Measurements from ENCODE around the gene BCAS3. TPM values are rescaled to one million over a fixed set of nuclear protein-coding genes. Genes with fewer than 3 reads are reported as not detected.
"Not testable (repeated sequence)": the region's sequence is repeated elsewhere in the genome, so short reads cannot be mapped to it uniquely, and the experiment has no call there.

BCAS3 gene
- total RNA-seq, 2 donors from 2014 or later, result 12.0 to 15.6 TPM

GRCh38 chr17:60661489-60661888, 16.2 kb upstream of the BCAS3 start:
- DNase-seq (ENCODE audit: low spot score), result no peak
- Histone ChIP-seq H3K4me3 (no peak overlapping the region), H3K9me3 (no peaks in the 10 kb centered on the region), H3K36me3 (peaks cover 14% of the 10 kb centered on the region), H3K27me3 (no peaks in the 10 kb centered on the region), H3K4me1 (no peaks in the 10 kb centered on the region), H3K27ac (no peak overlapping the region)
- no peak for TF ChIP-seq CTCF (IDR thresholded peaks at IDR 0.05)

- Histone ChIP-seq H3K9me3 (no peaks in the 10 kb centered on the region), H3K4me3 (no peak overlapping the region), H3K4me1 (no peaks in the 10 kb centered on the region), H3K27ac (no peak overlapping the region), H3K36me3 (no peaks in the 10 kb centered on the region), H3K27me3 (no peaks in the 10 kb centered on the region)
- no peak for TF ChIP-seq CTCF (IDR thresholded peaks at IDR 0.05)
- DNase-seq (ENCODE audit: low spot score), result no peak
Measured at GRCh38 chr17:60664022-60664421, 13.6 kb upstream of the BCAS3 start.

DNA sequence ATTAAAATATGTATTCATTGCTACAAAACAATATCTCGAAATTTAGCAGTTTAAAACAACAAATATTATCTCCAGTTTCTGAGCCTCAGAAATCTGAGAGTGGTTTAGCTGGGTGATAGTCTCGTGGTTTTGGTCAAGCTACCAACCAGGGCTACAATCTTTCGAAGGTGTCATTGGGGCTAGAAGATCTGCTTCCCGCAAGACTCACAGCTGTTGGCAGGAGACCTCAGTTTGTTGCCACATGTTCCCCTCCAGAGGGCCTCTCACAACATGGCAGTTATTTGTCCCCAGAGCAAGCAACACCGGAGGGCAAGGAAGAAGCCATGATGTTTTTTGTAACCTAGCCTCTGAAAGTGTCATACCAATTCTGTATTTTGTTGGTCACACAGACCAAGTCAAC, 12.0 kb upstream of the BCAS3 start:
- H3K36me3 ChIP-seq, result no peaks in the 10 kb centered on the region
- no peak overlapping the region for H3K4me3 ChIP-seq
- no peak overlapping the region for H3K27ac ChIP-seq
- H3K4me1 ChIP-seq, result no peaks in the 10 kb centered on the region
- no peak for DNase-seq (ENCODE audit: low spot score)
- H3K27me3 ChIP-seq, result no peaks in the 10 kb centered on the region
- no peaks in the 10 kb centered on the region for H3K9me3 ChIP-seq
- no peak for TF ChIP-seq CTCF (IDR thresholded peaks at IDR 0.05)

DNA sequence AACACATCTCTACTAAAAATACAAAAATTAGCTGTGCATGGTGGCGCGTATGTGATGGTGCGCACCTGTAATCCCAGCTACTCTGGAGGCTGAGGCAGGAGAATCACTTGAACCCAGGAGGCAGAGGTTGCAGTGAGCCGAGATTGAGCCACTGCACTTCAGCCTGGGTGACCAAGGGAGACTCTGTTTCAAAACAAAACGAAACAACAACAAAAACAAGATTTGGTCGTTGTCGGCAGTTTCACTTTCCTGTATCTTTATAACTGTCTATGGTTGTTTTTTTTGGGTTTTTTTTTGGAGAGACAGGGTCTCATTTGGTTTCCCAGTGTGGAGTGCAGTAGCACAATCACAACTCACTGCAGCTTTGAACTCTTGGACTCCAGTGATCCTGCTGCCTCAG, 8.9 kb upstream of the BCAS3 start:
- not testable (repeated sequence) for H3K27me3 ChIP-seq; H3K4me1 ChIP-seq; H3K4me3 ChIP-seq; H3K9me3 ChIP-seq; H3K36me3 ChIP-seq; DNase-seq (ENCODE audit: low spot score); H3K27ac ChIP-seq

DNA sequence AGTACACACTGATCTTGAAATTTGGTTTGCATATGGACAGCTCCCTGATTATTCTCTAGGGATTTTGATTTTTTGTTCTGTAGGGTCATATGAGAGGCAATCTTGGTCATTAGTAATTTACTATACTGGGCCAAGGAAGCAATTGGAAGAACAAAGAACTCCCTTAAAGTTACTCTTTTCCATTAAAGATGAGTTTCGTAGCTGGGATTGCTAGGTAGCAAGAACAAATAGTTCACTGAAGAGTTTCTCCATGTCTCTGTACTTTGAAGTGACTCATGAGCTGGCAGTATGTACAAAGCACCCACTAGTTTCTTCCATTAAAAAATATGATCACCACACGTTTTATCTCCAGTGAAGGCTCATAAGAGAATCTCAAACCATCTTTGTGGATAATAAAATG, 6.2 kb upstream of the BCAS3 start:
- no peak for DNase-seq (ENCODE audit: low spot score)
- Histone ChIP-seq H3K27ac (no peak overlapping the region), H3K36me3 (no peaks in the 10 kb centered on the region), H3K4me1 (no peaks in the 10 kb centered on the region), H3K27me3 (no peaks in the 10 kb centered on the region), H3K9me3 (no peaks in the 10 kb centered on the region), H3K4me3 (no peak overlapping the region)
- no peak for TF ChIP-seq CTCF (IDR thresholded peaks at IDR 0.05)

DNA sequence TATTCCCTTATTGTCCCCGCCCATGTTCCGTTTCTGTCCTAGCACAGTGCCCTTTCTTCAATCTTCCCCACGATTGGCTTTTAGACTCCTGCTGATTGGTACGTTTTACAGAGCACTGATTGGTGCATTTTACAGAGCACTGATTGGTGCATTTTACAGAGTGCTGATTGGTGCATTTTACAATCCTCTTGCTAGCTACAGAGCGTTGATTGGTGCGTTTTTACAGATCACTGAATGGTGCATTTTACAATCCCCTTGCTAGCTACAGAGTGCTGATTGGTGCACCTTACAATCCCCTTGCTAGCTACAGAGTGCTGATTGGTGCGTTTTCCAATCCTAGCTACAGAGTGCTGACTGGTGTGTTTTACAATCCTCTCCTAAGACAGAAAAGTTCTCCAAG, 3.0 kb upstream of the BCAS3 start:
- peaks cover 0 to 14% of the 10 kb centered on the region in 2 donors for H3K4me1 ChIP-seq
- not testable (repeated sequence) for H3K27ac ChIP-seq; DNase-seq (ENCODE audit: low spot score); H3K27me3 ChIP-seq; H3K9me3 ChIP-seq; H3K36me3 ChIP-seq; H3K4me3 ChIP-seq

GRCh38 chr17:60675997-60676396, 1.7 kb upstream of the BCAS3 start:
- no peak for DNase-seq (ENCODE audit: low spot score)
- Histone ChIP-seq H3K36me3 (no peaks in the 10 kb centered on the region), H3K4me3 (no peak overlapping the region), H3K27me3 (no peaks in the 10 kb centered on the region), H3K27ac (no peak overlapping the region), H3K4me1 (peaks cover 0 to 14% of the 10 kb centered on the region in 2 donors), H3K9me3 (no peaks in the 10 kb centered on the region)
- no peak for TF ChIP-seq CTCF (IDR thresholded peaks at IDR 0.05)
